Measurements from ENCODE around the gene MYH16. TPM values are rescaled to one million over a fixed set of nuclear protein-coding genes. Genes with fewer than 3 reads are reported as not detected.

Gene MYH16
- total and polyA plus RNA-seq, 2 donors (not counting 1 experiment from before 2014, with no cell fraction given) = not detected

DNA sequence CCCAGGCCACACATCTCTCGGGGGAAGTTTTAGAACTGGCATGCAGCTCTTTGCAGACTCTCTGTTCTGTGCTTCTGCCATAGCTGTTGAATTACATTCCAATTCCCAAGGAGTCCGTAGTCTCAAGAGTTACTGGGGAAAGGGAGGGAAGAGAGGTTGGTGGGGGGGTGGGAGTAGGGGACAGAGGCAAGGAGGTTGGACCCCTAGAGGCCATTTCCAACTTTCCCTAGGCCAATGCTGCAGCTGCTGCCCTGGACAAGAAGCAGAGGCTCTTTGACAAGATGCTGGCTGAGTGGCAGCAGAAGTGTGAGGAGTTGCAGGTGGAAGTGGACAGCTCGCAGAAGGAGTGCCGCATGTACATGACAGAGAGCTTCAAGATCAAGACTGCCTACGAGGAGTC, 23.8 kb downstream of the MYH16 start:
- no peak overlapping the region for H3K4me2 ChIP-seq (replicated peaks; ENCODE audit: low read depth, low read length, poor library complexity, severe bottlenecking)
- ATAC-seq (ENCODE audit: low read depth) (no peak), DNase-seq (no peak)
- H3K27ac ChIP-seq (ENCODE audit: low read length in 2 of 2) = no peak overlapping the region
- no peak overlapping the region for H3K9ac ChIP-seq (ENCODE audit: low read length)
- WGBS (ENCODE audit: insufficient coverage) = 95% methylated on average over 4 of the region's 5 CpGs
- Mint-ChIP-seq H3K27ac (no peak overlapping the region), H3K9me3 (ENCODE audit: insufficient read depth) (no peaks in the 10 kb centered on the region), H3K4me3 (no peak overlapping the region), H3K27me3 (no peaks in the 10 kb centered on the region), H3K4me1 (no peaks in the 10 kb centered on the region)
- no peaks in the 10 kb centered on the region for H3K4me1 ChIP-seq (ENCODE audit: control insufficient read depth in 2 of 2, insufficient read depth in 2 of 2, low read length in 2 of 2)
- no peak for TF ChIP-seq EZH2 (IDR thresholded peaks at IDR 0.05; ENCODE audit: borderline replicate concordance, insufficient read depth, low read depth, low read length, poor library complexity, severe bottlenecking)
- TF ChIP-seq, protein P1, sequence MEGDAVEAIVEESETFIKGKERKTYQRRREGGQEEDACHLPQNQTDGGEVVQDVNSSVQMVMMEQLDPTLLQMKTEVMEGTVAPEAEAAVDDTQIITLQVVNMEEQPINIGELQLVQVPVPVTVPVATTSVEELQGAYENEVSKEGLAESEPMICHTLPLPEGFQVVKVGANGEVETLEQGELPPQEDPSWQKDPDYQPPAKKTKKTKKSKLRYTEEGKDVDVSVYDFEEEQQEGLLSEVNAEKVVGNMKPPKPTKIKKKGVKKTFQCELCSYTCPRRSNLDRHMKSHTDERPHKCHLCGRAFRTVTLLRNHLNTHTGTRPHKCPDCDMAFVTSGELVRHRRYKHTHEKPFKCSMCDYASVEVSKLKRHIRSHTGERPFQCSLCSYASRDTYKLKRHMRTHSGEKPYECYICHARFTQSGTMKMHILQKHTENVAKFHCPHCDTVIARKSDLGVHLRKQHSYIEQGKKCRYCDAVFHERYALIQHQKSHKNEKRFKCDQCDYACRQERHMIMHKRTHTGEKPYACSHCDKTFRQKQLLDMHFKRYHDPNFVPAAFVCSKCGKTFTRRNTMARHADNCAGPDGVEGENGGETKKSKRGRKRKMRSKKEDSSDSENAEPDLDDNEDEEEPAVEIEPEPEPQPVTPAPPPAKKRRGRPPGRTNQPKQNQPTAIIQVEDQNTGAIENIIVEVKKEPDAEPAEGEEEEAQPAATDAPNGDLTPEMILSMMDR (IDR thresholded peaks at IDR 0.05) = no peak
- no peaks in the 10 kb centered on the region for H4K20me1 ChIP-seq (ENCODE audit: control insufficient read depth, insufficient read depth, low read length, poor library complexity, severe bottlenecking)
- ChIA-PET POLR2A (no interaction called here), CTCF (interaction anchor here (1.6 kb wide), 1 partner anchor 255 kb away, joined by 3 read pairs; no protein-coding TSS in a partner anchor)
- no peaks in the 10 kb centered on the region for H3K79me2 ChIP-seq (ENCODE audit: control insufficient read depth, insufficient read depth, low read length)
- no peaks in the 10 kb centered on the region for H3K27me3 ChIP-seq (replicated peaks in 1 of 4; ENCODE audit: control extremely low read depth in 1 of 4, control insufficient read depth in 3 of 4, insufficient read depth in 4 of 4, low read length in 3 of 4)
- H3K9me3 ChIP-seq (ENCODE audit: control extremely low read depth in 1 of 3, control insufficient read depth in 2 of 3, insufficient read depth in 1 of 3, low read length in 2 of 3) = no peaks in the 10 kb centered on the region
- no peak overlapping the region for H3K4me3 ChIP-seq (ENCODE audit: control extremely low read depth in 1 of 5, extremely low read depth in 1 of 5, insufficient read depth in 1 of 5, low read depth in 2 of 5, low read length in 4 of 5)
- intact Hi-C loops (cut with micrococcal nuclease) = no loop called here
- H2AFZ ChIP-seq (ENCODE audit: insufficient read depth, low read depth, low read length, poor library complexity, severe bottlenecking) = no peak overlapping the region
- H3K36me3 ChIP-seq (replicated peaks in 1 of 2; ENCODE audit: control extremely low read depth in 1 of 2, control insufficient read depth in 1 of 2, extremely low read depth in 1 of 2, insufficient read depth in 2 of 2, low read length in 1 of 2) = no peaks in the 10 kb centered on the region

DNA sequence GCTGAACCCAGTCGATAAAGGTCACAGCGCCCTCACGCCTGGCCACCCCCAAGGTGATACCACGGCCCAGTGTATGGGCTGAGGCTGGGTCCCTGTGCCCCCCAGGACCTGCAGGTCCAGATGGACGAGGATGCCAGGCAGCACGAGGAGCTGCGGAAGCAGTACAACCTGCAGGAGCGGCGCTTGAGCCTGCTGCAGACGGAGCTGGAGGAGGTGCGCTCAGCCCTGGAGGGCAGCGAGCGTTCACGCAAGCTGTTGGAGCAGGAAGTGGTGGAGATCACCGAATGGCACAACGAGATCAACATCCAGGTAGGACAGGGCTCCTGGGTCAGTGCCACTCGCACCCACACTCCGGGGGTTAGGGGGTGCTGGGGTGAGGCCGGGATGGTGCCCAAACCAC, 28.9 kb downstream of the MYH16 start:
- H3K27me3 Mint-ChIP-seq = no peaks in the 10 kb centered on the region
- no peak overlapping the region for H2AFZ ChIP-seq (ENCODE audit: insufficient read depth, low read depth, low read length, poor library complexity, severe bottlenecking)
- no peaks in the 10 kb centered on the region for H4K20me1 ChIP-seq (ENCODE audit: control insufficient read depth, insufficient read depth, low read length, poor library complexity, severe bottlenecking)
- no peak overlapping the region for H3K4me2 ChIP-seq (replicated peaks; ENCODE audit: low read depth, low read length, poor library complexity, severe bottlenecking)
- H3K36me3 ChIP-seq (replicated peaks in 1 of 2; ENCODE audit: control extremely low read depth in 1 of 2, control insufficient read depth in 1 of 2, extremely low read depth in 1 of 2, insufficient read depth in 2 of 2, low read length in 1 of 2) = no peaks in the 10 kb centered on the region
- CTCF ChIA-PET = no interaction called here
- POLR2A ChIA-PET = no interaction called here
- no peaks in the 10 kb centered on the region for H3K9me3 ChIP-seq (ENCODE audit: control extremely low read depth in 1 of 3, control insufficient read depth in 2 of 3, insufficient read depth in 1 of 3, low read length in 2 of 3)
- no peaks in the 10 kb centered on the region for H3K27me3 ChIP-seq (replicated peaks in 1 of 4; ENCODE audit: control extremely low read depth in 1 of 4, control insufficient read depth in 3 of 4, insufficient read depth in 4 of 4, low read length in 3 of 4)
- H3K27ac ChIP-seq (ENCODE audit: low read length in 2 of 2) = no peak overlapping the region
- DNase-seq (no peak), ATAC-seq (ENCODE audit: low read depth) (no peak)
- H3K4me3 ChIP-seq (ENCODE audit: control extremely low read depth in 1 of 5, extremely low read depth in 1 of 5, insufficient read depth in 1 of 5, low read depth in 2 of 5, low read length in 4 of 5) = no peak overlapping the region
- no peaks in the 10 kb centered on the region for H3K4me1 Mint-ChIP-seq
- intact Hi-C loops (cut with micrococcal nuclease) = no loop called here
- H3K4me1 ChIP-seq (ENCODE audit: control insufficient read depth in 2 of 2, insufficient read depth in 2 of 2, low read length in 2 of 2) = no peaks in the 10 kb centered on the region
- no peak overlapping the region for H3K27ac Mint-ChIP-seq
- WGBS (ENCODE audit: insufficient coverage) = 92% methylated on average over 19 of the region's 19 CpGs
- no peak for TF ChIP-seq EZH2 (IDR thresholded peaks at IDR 0.05; ENCODE audit: borderline replicate concordance, insufficient read depth, low read depth, low read length, poor library complexity, severe bottlenecking)
- TF ChIP-seq, protein P1 (IDR thresholded peaks at IDR 0.05) = no peak
- H3K9ac ChIP-seq (ENCODE audit: low read length) = no peak overlapping the region
- no peak overlapping the region for H3K4me3 Mint-ChIP-seq
- H3K79me2 ChIP-seq (ENCODE audit: control insufficient read depth, insufficient read depth, low read length) = no peaks in the 10 kb centered on the region
- no peaks in the 10 kb centered on the region for H3K9me3 Mint-ChIP-seq (ENCODE audit: insufficient read depth)

Measured in B cell (primary cell).